Mesenchymal stem cell (in vitro differentiated cells and primary cell): ENCODE measurements around the gene SPNS2.

ENCODE experiments used
- DNase-seq: peaks from one replicate; pipeline ENCODE4 v3.0.0-alpha.2; 2013
- H2AFZ ChIP-seq: one replicate; pipeline ENCODE4 v1.6.1; 2013; ENCODE audit warnings: low read depth, mild to moderate bottlenecking, control low read depth, inconsistent platforms, low read length, moderate library complexity
- H2AK5ac ChIP-seq: 2 replicates; pipeline ENCODE4 v1.6.1; 2013; ENCODE audit warnings: low read length, moderate library complexity, mild to moderate bottlenecking, inconsistent platforms; ENCODE audit not compliant: severe bottlenecking
- H2BK120ac ChIP-seq: one replicate; pipeline ENCODE4 v1.6.1; 2013; ENCODE audit warnings: low read depth, mild to moderate bottlenecking, inconsistent platforms, low read length, moderate library complexity
- H2BK12ac ChIP-seq, 2 experiments: one replicate each; pipeline ENCODE4 v1.6.1; 2013; ENCODE audit warnings: inconsistent platforms in 2 of 2, low read length in 2 of 2, mild to moderate bottlenecking in 2 of 2, moderate library complexity in 2 of 2, control low read depth in 1 of 2
- H2BK15ac ChIP-seq: one replicate; pipeline ENCODE4 v1.6.1; 2013; ENCODE audit warnings: mild to moderate bottlenecking, low read depth, inconsistent platforms; ENCODE audit not compliant: poor library complexity, severe bottlenecking
- H2BK5ac ChIP-seq: 2 replicates; pipeline ENCODE4 v1.6.1; 2013; ENCODE audit warnings: low read depth, mild to moderate bottlenecking, low read length, control low read depth, inconsistent platforms; ENCODE audit not compliant: poor library complexity, severe bottlenecking
- H3K14ac ChIP-seq, 2 experiments: one replicate each; pipeline ENCODE4 v1.6.1; 2013; ENCODE audit warnings: inconsistent platforms in 2 of 2, low read length in 2 of 2, control low read depth in 1 of 2, mild to moderate bottlenecking in 1 of 2, moderate library complexity in 1 of 2
- H3K18ac ChIP-seq, 2 experiments: one replicate each; pipeline ENCODE4 v1.6.1; 2013; ENCODE audit warnings: inconsistent platforms in 2 of 2, low read length in 2 of 2, control low read depth in 1 of 2, low read depth in 1 of 2, mild to moderate bottlenecking in 1 of 2
- H3K23ac ChIP-seq, 2 experiments: one replicate each; pipeline ENCODE4 v1.6.1; 2013; ENCODE audit warnings: inconsistent platforms in 2 of 2, low read length in 2 of 2, mild to moderate bottlenecking in 2 of 2, moderate library complexity in 2 of 2, control low read depth in 1 of 2
- H3K27ac ChIP-seq: 2 replicates; pipeline ENCODE4 v1.5.1; 2013; ENCODE audit warnings: mild to moderate bottlenecking, moderate library complexity, low read length, control low read depth, inconsistent platforms; ENCODE audit not compliant: poor library complexity, severe bottlenecking
- H3K27me3 ChIP-seq, 2 experiments: 2 replicates each; pipeline versions ENCODE4 v1.6.1 to v1.7.0; 2013; ENCODE audit warnings: low read length in 2 of 2, mild to moderate bottlenecking in 2 of 2, moderate library complexity in 2 of 2, control low read depth in 1 of 2, inconsistent platforms in 1 of 2; ENCODE audit not compliant: control insufficient read depth in 1 of 2, insufficient read depth in 1 of 2
- H3K36me3 ChIP-seq, 2 experiments: 2 replicates each; pipeline versions ENCODE4 v1.6.1 to v1.7.0; 2013; ENCODE audit warnings: low read length in 2 of 2, control low read depth in 1 of 2, inconsistent platforms in 1 of 2, low read depth in 1 of 2, mild to moderate bottlenecking in 1 of 2; ENCODE audit not compliant: insufficient read depth in 2 of 2, control insufficient read depth in 1 of 2
- H3K4ac ChIP-seq, 2 experiments: one replicate each; pipeline ENCODE4 v1.6.1; 2013; ENCODE audit warnings: inconsistent platforms in 2 of 2, low read length in 2 of 2, mild to moderate bottlenecking in 2 of 2, moderate library complexity in 2 of 2, control low read depth in 1 of 2, low read depth in 1 of 2
- H3K4me1 ChIP-seq: 2 replicates; pipeline ENCODE4 v1.6.1; 2013; ENCODE audit warnings: low read depth, low read length, control low read depth; ENCODE audit not compliant: control insufficient read depth, insufficient read depth
- H3K4me2 ChIP-seq: 2 replicates; pipeline ENCODE4 v1.6.1; 2013; ENCODE audit warnings: low read length, mild to moderate bottlenecking, inconsistent platforms; ENCODE audit not compliant: poor library complexity, severe bottlenecking
- H3K4me3 ChIP-seq, 2 experiments: 2 replicates each; pipeline versions ENCODE4 v1.5.1 to v1.7.0; 2013; ENCODE audit warnings: low read length in 2 of 2, mild to moderate bottlenecking in 2 of 2, control low read depth in 1 of 2, low read depth in 1 of 2; ENCODE audit not compliant: insufficient read depth in 1 of 2
- H3K79me1 ChIP-seq: replicated peaks from 2 replicates; pipeline ENCODE4 v1.6.1; 2013; ENCODE audit warnings: mild to moderate bottlenecking, control low read depth, low read length, inconsistent platforms; ENCODE audit not compliant: poor library complexity, severe bottlenecking
- H3K9ac ChIP-seq: 2 replicates; pipeline ENCODE4 v1.7.0; 2013; ENCODE audit warnings: mild to moderate bottlenecking, low read length, moderate library complexity
- H3K9me3 ChIP-seq: 2 replicates; pipeline ENCODE4 v1.7.0; 2013; ENCODE audit warnings: mild to moderate bottlenecking, low read length; ENCODE audit not compliant: control insufficient read depth
- H4K8ac ChIP-seq: one replicate; pipeline ENCODE4 v1.6.1; 2013; ENCODE audit warnings: inconsistent platforms, mild to moderate bottlenecking, low read length, moderate library complexity
- H4K91ac ChIP-seq: one replicate; pipeline ENCODE4 v1.6.1; 2013; ENCODE audit warnings: mild to moderate bottlenecking, low read length, inconsistent platforms
- WGBS: methylation state at CpG from one replicate; pipeline ENCODE4 v1.1.7; 2013; ENCODE audit warnings: mixed read lengths; 5-methylcytosine and 5-hydroxymethylcytosine counted together

The SPNS2 gene

GRCh38 chr17:4520060-4520893 lies 21.6 kb downstream of the SPNS2 start:
- peaks cover 2% of the 10 kb centered on the region for H3K79me1 ChIP-seq
- no peak overlapping the region for H3K9ac ChIP-seq
- DNase-seq, result no peak
- H3K4me1 ChIP-seq, result peaks cover 3% of the 10 kb centered on the region
- peaks cover 0 to 25% of the 10 kb centered on the region in 2 experiments for H3K27me3 ChIP-seq
- no peak overlapping the region for H2AFZ ChIP-seq
- H3K23ac ChIP-seq, result no peak overlapping the region
- no peak overlapping the region for H3K4ac ChIP-seq
- peaks cover 0 to 31% of the 10 kb centered on the region in 2 experiments for H3K36me3 ChIP-seq
- H3K14ac ChIP-seq, result no peak overlapping the region
- H2BK12ac ChIP-seq, result no peak overlapping the region
- no peak overlapping the region for H2BK120ac ChIP-seq
- H4K91ac ChIP-seq, result no peak overlapping the region
- no peak overlapping the region for H2AK5ac ChIP-seq
- no peak overlapping the region for H2BK15ac ChIP-seq
- no peak overlapping the region for H3K18ac ChIP-seq
- no peak overlapping the region for H3K4me3 ChIP-seq
- no peak overlapping the region for H4K8ac ChIP-seq
- no peaks in the 10 kb centered on the region for H3K9me3 ChIP-seq
- no peak overlapping the region for H2BK5ac ChIP-seq
- H3K4me2 ChIP-seq, result no peak overlapping the region
- WGBS, result 86% methylated on average over 19 of the region's 19 CpGs
- no peak overlapping the region for H3K27ac ChIP-seq

- no peak overlapping the region for H2AFZ ChIP-seq
- no peak overlapping the region for H3K14ac ChIP-seq
- no peak overlapping the region for H3K9ac ChIP-seq
- H2BK120ac ChIP-seq, result no peak overlapping the region
- no peak overlapping the region for H3K4ac ChIP-seq
- H2BK5ac ChIP-seq, result no peak overlapping the region
- peaks cover 0 to 30% of the 10 kb centered on the region in 2 experiments for H3K27me3 ChIP-seq
- no peak overlapping the region for H4K91ac ChIP-seq
- no peaks in the 10 kb centered on the region for H3K9me3 ChIP-seq
- H2AK5ac ChIP-seq, result no peak overlapping the region
- H3K4me2 ChIP-seq, result no peak overlapping the region
- no peak for DNase-seq
- no peak overlapping the region for H2BK12ac ChIP-seq
- H3K23ac ChIP-seq, result no peak overlapping the region
- WGBS, result 92% methylated on average over 7 of the region's 8 CpGs
- H3K36me3 ChIP-seq, result peaks cover 0 to 26% of the 10 kb centered on the region in 2 experiments
- no peak overlapping the region for H3K27ac ChIP-seq
- H4K8ac ChIP-seq, result no peak overlapping the region
- no peak overlapping the region for H3K18ac ChIP-seq
- no peak overlapping the region for H3K4me3 ChIP-seq
- peaks cover 3% of the 10 kb centered on the region for H3K4me1 ChIP-seq
- peak overlapping the region; percentile 13 for H2BK15ac ChIP-seq
- no peaks in the 10 kb centered on the region for H3K79me1 ChIP-seq
Observed at GRCh38 chr17:4520894-4521600, 22.4 kb downstream of the SPNS2 start.

- Histone ChIP-seq H2BK5ac (no peak overlapping the region), H3K4me3 (no peak overlapping the region), H3K18ac (no peak overlapping the region), H3K4me2 (no peak overlapping the region), H3K4ac (no peak overlapping the region), H3K27ac (no peak overlapping the region), H3K4me1 (peaks cover 3% of the 10 kb centered on the region), H3K36me3 (peaks cover 0 to 26% of the 10 kb centered on the region in 2 experiments), H3K14ac (no peak overlapping the region), H3K9me3 (no peaks in the 10 kb centered on the region), H3K23ac (no peak overlapping the region), H3K27me3 (peaks cover 3 to 30% of the 10 kb centered on the region in 2 experiments), H2AK5ac (no peak overlapping the region), H3K9ac (no peak overlapping the region), H2BK12ac (no peak overlapping the region), H4K91ac (no peak overlapping the region), H2AFZ (no peak overlapping the region), H4K8ac (no peak overlapping the region), H2BK15ac (no peak overlapping the region), H3K79me1 (no peaks in the 10 kb centered on the region), H2BK120ac (no peak overlapping the region)
- no peak for DNase-seq
- WGBS, result 82% methylated on average over 6 of the region's 6 CpGs
Observed at GRCh38 chr17:4522661-4523060, 24.0 kb downstream of the SPNS2 start.

GRCh38 chr17:4523946-4524345 lies 25.3 kb downstream of the SPNS2 start:
- Histone ChIP-seq H2AK5ac (no peak overlapping the region), H3K4me3 (no peak overlapping the region), H3K4me1 (peaks cover 3% of the 10 kb centered on the region), H2BK15ac (no peak overlapping the region), H3K4me2 (no peak overlapping the region), H2BK5ac (no peak overlapping the region), H3K27me3 (peaks cover 3 to 27% of the 10 kb centered on the region in 2 experiments), H4K91ac (no peak overlapping the region), H3K79me1 (no peaks in the 10 kb centered on the region), H3K36me3 (peaks cover 0 to 20% of the 10 kb centered on the region in 2 experiments), H3K4ac (no peak overlapping the region), H3K9ac (no peak overlapping the region), H3K14ac (no peak overlapping the region), H4K8ac (no peak overlapping the region), H3K9me3 (no peaks in the 10 kb centered on the region), H2AFZ (no peak overlapping the region), H3K27ac (no peak overlapping the region), H3K23ac (no peak overlapping the region), H3K18ac (no peak overlapping the region), H2BK12ac (no peak overlapping the region), H2BK120ac (no peak overlapping the region)
- no peak for DNase-seq
- WGBS, result 90% methylated on average over 8 of the region's 8 CpGs
